ENCODE measurements around the gene ERGIC3. TPM values are rescaled to one million over a fixed set of nuclear protein-coding genes. Genes with fewer than 3 reads are reported as not detected.
A peak's percentile ranks its signal among the peaks of the same experiment; 100 is the strongest.
"Not testable (repeated sequence)": the region's sequence is repeated elsewhere in the genome, so short reads cannot be mapped to it uniquely, and the experiment has no call there.

ERGIC3 gene
- total RNA-seq, 1 experiment from 2014 or later = 258 TPM

DNA sequence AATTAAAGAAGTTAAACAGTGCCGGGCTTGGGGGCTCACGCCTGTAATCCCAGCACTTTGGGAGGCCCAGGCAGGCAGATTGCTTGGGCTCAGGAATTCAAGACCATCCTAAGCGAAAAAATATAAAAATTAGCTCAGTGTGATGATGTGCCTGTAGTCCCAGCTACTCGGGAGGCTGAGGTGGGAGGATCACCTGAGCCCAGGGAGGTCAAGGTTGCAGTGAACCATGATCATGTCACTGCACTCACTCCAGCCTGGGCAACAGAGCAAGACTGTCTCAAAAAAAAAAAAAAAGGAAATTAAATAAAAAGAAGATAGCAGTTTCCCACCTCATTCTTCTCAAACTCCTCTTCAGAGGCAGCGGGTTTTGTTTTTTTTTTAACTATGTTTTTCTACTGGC, 24.1 kb upstream of the ERGIC3 start:
- DNase-seq (ENCODE audit: low spot score) = not testable (repeated sequence)

DNA sequence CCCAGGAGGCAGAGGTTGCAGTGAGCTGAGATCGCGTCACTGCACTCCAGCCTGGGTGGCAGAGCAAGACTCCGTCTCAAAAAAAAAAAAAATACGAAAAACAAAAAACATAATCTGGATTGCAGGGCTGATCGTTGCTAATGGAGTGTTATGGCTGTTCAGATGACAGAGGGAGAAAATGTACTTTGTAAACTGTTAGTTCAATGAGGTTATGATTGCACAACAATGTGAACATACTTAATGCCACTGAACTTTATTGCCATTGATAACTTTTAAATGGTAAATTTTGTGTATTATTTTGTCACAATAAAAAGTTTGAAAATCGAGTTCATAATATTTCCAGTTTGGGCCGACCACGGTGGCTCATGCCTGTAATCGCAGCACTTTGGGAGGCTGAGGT, 22.9 kb upstream of the ERGIC3 start:
- DNase-seq (ENCODE audit: low spot score) = no peak

DNA sequence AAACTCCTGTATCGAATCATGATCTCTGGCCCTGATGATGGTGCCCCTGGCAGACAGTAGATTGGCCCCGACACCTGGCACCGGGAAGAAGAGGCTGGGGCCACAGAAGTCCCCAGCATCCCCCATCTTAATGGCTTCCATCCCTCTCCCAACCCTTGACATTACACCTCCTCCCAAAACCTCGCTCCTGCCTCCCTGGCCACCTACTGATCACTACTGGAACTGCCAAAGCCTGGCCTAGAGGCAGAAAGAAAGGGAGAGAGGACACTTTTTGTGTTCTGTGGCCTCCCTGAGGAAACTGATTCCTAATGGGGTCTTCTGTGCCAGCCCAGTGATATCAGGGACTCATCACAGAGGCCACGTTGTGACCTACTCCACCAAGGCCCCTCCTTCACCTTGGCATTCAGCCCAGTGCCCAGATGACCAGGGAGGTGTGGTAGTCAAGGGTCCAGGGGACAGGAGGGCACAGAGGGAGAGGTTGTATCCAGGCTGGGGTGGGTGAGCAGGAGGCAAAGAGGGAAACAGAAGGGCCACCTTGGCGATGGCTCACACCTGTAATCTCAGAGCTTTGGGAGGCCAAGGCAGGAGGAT, 18.5 kb upstream of the ERGIC3 start:
- no peak for DNase-seq (ENCODE audit: low spot score)

DNA sequence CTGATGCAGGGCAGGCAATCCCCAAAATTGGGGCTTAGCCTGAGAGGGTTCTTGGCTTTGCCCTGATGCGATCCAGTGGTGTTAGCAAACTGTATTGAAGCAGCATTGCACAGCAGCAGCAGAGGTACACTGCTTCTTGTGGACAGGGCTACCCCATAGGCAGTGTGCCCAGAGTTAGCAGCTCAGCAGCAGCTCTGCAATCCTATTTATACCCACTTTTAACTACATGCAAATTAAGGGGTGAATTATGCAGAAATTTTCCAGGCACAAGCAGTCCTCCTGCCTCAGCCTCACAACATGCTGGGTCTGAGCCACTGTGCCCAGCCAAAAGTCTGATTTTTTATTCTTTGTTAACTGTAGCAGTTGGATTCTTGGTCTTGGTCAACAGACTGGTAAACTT, 16.2 kb upstream of the ERGIC3 start:
- no peak for DNase-seq (ENCODE audit: low spot score)

DNA sequence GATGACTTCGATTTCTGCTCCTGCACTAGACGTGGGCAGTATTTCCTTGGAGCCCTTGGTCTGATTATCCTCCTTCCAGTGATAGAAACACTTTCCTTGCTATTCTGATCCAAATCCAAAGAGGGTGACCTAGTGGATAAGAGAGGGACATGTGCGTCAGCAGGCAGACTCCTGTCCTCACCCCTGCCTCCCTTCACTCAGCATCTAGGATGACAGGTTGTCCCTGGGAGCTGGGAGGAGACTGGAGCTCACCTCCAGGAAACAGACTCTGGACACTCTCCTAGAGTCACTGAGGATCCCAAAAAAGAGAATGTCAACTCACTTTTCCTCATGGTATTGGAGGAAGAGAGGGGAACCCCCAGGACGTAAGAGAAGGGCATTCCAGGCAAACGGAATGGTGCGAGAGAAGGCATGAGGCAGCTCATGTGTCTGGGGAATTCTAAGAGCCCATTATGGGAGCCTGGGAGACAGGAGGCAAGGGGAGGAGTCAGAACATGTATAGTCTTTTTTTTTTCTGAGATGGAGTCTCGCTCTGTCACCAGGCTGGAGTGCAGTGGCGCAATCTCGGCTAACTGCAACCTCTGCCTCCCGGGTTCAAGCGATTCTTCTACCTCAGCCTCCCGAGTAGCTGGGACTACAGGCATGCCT, 14.6 kb upstream of the ERGIC3 start:
- no peak for DNase-seq (ENCODE audit: low spot score)

GRCh38 chr20:35529552-35529951, 12.3 kb upstream of the ERGIC3 start, which contains the start of gene C20orf173:
TSS of gene C20orf173 (minus strand) at chr20:35529652. CDS start at chr20:35529373, 279 bp downstream.
- no peak for DNase-seq (ENCODE audit: low spot score)

DNA sequence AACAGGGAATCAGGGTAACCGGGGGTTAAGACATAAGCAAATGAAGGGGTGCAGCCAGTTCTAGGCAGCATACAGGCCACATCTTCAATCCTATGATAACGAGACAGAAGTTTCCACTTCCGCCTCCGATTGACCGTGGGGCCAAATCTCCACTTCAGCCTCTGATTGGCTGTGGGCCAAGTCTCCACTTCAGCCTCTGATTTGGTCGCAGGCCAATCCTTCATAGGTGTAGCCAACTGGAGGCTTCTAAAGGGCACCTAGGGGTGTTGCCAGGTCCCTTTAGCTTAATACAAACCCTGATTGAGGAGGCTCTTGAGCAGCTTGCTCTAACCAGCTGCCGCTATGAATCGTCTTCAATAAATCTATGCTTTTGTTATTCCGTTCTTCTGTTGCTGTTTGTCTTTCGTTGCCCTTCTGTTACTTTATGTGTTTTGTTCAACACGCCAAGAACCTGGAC, 2.1 kb upstream of the ERGIC3 start:
- DNase-seq (ENCODE audit: low spot score) = no peak

DNA sequence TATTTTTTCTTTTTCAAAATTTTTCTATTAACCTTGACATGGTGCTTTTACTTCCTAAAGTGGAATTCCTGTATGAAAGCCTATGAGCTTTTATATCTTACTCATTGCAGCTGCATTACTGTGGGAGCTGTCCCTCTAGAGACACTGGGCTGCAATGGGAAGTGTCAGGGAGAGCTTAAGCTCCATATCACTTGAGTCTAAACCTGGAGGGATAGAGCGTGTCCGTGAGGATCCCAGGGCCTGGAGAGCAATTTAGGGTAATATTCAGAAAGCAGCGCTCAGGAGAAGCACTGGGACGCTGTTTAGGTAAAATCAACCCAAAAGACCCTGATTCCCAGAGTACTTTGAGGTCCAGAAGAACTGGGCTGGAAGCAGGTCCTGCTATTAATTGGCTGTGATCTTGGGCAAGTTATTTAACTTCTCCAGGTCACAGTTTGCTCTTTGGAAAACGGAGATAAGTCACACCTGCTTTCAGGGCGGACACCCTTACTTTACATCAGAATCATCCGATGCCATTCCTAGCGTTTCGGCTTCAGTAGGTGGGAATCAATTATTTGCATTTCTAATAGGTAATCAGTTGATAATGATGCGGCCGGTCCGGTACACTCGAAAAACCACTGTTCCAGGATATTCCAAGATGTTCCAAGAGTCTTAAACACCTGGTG, 628 bp upstream of the ERGIC3 start:
- no peak for DNase-seq (ENCODE audit: low spot score)

- no peak for DNase-seq (ENCODE audit: low spot score)
Measured at GRCh38 chr20:35542990-35543389, 1.1 kb downstream of the ERGIC3 start.

DNA sequence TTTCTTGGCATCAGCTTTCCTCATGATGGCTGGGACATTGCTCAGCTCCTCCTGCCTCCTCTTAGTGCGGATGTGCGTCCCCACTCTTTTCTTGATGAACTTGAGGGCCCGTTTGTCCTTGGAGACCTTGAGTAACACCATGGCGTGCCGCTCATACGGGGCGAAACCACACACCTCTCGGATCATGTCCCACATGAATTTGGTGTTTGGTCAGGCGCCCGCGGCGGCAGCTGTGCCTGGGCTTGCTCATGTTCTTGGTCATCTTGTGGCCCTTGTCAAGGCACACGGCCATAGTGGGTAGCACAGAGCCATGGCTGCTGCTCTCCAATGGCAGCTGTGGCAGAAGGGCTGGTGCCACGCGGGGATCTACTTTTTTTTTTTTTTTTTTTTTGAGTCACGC, 2.6 kb downstream of the ERGIC3 start:
- DNase-seq (ENCODE audit: low spot score) = no peak

DNA sequence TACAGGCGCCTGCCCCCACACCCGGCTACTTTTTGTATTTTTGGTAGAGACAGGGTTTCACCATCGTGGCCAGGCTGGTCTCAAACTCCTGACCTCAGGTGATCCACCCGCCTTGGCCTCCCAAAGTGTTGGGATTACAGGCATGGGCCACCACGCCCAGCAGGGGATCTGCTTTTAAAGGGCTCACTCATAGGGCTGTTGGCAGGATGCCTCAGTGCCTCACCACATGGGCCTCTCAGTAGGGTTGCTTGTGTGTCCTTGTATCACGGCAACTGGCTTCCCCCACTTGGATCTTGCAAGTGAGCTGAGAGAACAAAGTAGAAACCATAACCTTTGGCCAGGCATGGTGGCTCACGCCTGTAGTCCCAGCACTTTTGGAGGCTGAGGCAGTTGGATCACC, 3.1 kb downstream of the ERGIC3 start:
- peak; percentile 61 for DNase-seq (ENCODE audit: low spot score)

- DNase-seq (ENCODE audit: low spot score) = no peak
Measured at GRCh38 chr20:35546127-35546526, 4.2 kb downstream of the ERGIC3 start.

DNA sequence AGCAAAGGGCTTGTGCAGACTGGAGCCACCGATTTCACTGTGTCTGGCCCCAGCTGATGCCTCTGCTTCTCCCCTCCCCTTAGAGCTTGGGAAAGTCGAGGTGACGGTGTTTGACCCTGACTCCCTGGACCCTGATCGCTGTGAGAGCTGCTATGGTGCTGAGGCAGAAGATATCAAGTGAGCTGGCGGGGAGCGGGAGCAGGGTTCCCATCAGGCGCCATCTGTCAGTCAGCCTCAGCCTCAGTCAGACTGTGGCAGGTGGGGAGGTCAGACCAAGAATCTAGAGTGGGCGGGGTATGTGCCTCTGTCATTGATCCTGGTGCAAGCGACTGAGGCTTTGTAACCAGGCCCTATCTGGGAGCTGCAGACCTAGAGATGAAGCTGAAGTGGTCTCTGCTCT, 5.5 kb downstream of the ERGIC3 start:
- DNase-seq (ENCODE audit: low spot score) = no peak

GRCh38 chr20:35551503-35551902, 9.6 kb downstream of the ERGIC3 start:
- DNase-seq (ENCODE audit: low spot score) = no peak

DNA sequence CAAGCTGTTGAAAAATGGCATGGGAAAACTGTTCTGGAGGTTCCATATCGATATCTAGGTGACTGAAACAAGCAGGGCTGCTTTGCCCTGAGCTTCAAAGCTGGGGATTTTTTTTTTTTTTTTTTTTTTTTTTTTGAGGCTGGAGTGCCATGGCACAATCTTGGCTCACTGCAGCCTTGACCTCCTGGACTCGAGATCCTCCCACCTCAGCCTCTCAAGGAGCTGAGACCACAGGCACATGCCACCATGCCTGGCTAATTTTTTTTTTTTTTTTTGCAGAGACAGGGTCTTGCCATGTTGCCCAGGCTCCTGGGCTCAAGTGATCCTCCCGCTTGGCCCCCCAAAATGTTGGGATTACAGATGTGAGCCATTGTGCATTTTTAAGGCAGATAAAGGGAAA, 11.0 kb downstream of the ERGIC3 start:
- DNase-seq (ENCODE audit: low spot score) = no peak

GRCh38 chr20:35555461-35555860, 13.6 kb downstream of the ERGIC3 start:
- not testable (repeated sequence) for DNase-seq (ENCODE audit: low spot score)

GRCh38 chr20:35555951-35556645, 14.2 kb downstream of the ERGIC3 start:
- no peak for DNase-seq (ENCODE audit: low spot score)

GRCh38 chr20:35556871-35557270, 15.0 kb downstream of the ERGIC3 start:
- no peak for DNase-seq (ENCODE audit: low spot score)

DNA sequence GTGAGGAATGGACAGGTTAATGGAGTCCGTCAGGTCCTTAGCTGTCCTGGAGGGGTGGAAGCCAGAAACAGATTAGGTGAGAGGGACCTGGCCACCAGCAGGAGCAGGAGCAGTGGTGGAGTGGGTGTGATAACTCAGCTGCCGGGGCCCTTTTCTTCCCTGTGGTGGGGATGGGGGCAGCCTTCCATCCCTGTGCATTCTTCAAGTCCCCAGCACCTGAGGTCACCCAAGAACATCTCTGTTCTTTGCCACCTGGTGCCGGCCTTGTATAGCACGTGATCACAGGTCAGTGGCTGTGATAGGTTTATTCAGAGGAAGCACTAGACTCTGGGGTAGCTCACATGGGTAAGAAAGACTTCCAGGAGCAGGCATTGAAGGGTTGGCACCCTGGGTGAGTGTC, 16.6 kb downstream of the ERGIC3 start:
- no peak for DNase-seq (ENCODE audit: low spot score)

- no peak for DNase-seq (ENCODE audit: low spot score)
Measured at GRCh38 chr20:35559042-35559693, 17.3 kb downstream of the ERGIC3 start.

GRCh38 chr20:35560105-35560511, 18.2 kb downstream of the ERGIC3 start:
- no peak for DNase-seq (ENCODE audit: low spot score)

GRCh38 chr20:35560541-35560940, 18.7 kb downstream of the ERGIC3 start:
- no peak for DNase-seq (ENCODE audit: low spot score)
